Amniotic epithelial cell (primary cell): ENCODE measurements around the gene UROC1.

Experiments
- DNase-seq: peaks from one replicate; pipeline ENCODE4 v3.0.0-alpha.2; 2010; ENCODE audit warnings: low read depth

The UROC1 gene

GRCh38 chr3:126459763-126460127 lies 57.8 kb downstream of the UROC1 start:
- no peak for DNase-seq

DNA sequence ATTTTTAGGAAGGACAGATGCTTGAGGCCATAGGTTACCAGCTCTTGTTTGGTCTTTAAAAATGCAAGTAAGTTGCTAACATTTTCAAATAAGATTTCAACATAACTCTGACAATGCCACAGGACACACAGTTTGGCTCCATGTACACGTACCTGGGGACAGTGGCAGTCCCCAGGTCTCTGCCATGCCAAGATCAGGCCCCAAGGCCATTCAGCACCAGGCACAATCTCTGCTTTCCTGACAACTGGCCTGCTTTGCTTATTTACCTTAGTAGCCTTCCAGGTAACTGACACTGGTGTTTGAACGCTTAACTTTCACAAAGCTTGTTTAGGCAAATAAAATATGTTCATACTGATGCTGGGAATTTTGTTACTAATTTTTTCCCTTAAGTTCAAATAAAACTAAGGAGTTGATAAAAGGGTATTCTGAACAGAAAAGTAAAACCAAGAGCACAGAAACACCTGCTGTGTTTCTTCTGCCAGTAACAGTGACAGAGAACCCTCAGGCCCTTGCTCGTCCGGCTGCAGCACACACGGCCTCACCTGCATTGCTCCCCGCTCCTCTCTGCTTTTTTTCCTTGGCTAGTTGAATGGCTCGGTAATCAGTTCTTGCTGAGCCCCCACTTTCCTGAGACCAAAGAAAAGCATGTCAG lies 58.3 kb downstream of the UROC1 start:
- DNase-seq = no peak

DNA sequence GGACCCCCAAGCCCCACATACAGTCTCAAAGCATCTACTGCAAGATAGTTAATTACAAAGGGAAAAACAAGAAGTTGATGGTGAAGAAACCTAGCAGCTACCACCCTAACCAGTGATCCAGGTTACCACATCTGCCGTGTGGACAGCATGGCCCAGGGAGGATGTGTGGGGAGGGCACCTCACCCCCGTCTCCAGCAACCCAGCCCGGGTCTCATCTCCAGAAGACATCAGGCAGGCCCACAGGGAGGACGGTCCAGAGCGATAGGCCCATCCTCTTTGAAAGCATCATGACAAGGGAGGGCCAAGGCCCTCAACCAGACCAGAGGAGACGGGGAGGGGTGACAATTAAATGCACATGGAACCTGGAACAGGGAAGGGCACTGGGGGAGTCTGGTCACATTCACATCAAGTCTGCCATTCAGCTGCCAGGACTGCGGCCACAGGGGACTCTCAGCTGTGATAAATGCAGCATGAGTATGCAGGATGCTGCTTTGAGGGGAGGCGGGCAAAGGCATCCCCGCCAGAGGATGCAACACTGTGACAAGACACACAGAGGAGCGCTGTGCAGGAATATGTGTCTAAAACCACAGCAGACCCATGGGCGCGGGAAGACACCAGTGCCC lies 60.7 kb downstream of the UROC1 start:
- DNase-seq = no peak

- DNase-seq = no peak
Observed at GRCh38 chr3:126456211-126456610, 61.4 kb downstream of the UROC1 start.

DNA sequence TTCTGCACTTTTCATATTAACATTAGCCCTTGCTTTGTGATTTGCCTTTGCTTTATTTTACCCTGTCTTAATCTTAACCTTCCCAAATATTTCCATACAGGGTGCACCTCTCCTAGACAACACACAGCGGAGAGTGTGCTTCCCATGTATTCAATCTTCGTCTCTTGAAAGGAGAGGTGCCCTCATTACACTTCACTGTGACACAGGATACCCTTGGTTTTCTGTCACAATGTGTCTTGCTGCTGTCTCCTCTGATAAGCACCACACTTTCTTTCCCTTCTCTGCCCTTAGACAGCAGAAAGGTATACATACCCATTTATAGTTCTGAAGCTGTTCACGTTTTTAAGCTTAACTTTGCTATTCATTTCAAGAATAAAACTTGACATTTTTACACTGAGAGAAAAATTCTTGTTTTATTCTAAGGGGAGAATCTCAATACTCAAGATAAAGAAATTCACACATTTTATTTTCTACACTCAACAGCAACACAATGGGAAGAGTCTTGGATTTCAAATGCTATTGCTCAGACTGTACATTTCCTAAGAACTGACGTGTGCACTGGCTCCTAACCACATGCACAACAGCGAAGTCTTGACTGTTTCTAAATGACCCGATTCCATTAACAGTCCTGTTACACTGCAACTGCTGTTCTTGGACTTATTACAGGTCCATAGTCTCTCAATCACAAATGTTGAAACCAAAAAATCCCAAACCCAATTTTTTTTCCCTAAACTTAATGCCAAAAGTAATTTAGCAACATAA lies 63.0 kb downstream of the UROC1 start:
- DNase-seq = no peak

- DNase-seq = no peak
Observed at GRCh38 chr3:126454025-126454424, 63.5 kb downstream of the UROC1 start.

GRCh38 chr3:126452213-126452612 lies 65.4 kb downstream of the UROC1 start:
- no peak for DNase-seq

GRCh38 chr3:126451511-126451910 lies 66.1 kb downstream of the UROC1 start:
- DNase-seq = no peak

DNA sequence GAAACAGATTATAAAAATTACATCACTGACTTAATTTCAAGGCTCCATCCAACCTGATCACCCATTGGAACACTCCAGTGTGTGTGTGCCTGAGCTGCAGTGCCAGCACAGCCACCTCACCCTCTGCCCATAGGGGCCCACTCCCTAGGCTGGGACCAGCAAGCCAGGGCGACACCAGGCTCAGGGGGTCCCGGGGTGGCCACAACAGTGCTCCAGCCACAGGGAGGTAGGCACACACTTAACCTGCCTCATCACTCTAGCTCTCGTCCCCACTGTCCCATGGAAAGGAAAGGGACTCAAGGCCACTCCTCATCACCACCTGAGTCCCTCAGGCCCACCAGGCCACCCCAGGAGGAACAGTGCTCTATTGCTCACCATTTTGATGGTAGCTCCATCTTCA lies 66.8 kb downstream of the UROC1 start:
- no peak for DNase-seq

GRCh38 chr3:126450219-126450618 lies 67.4 kb downstream of the UROC1 start:
- no peak for DNase-seq

DNA sequence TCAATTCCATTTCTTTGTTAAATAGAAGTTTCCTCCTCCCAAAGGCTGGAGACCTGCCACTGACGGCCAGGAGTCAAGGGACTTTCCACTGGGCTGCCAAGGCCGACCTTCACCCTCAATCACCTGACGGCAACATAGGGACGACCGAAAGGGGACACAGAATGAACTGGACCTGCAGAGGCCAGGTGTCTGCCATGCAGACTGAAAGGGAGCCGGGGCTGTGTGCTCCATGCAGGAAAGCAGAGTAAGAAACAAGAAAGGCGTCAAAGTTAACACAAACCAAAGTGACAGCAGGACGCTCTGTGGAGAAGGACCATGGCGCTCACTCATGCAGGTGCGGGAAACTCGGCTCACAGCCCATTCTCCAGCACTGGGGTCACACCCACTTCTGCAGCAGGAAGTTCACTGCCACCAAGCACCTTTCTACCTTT lies 67.9 kb downstream of the UROC1 start:
- no peak for DNase-seq

- no peak for DNase-seq
Observed at GRCh38 chr3:126448893-126449180, 68.7 kb downstream of the UROC1 start.

DNA sequence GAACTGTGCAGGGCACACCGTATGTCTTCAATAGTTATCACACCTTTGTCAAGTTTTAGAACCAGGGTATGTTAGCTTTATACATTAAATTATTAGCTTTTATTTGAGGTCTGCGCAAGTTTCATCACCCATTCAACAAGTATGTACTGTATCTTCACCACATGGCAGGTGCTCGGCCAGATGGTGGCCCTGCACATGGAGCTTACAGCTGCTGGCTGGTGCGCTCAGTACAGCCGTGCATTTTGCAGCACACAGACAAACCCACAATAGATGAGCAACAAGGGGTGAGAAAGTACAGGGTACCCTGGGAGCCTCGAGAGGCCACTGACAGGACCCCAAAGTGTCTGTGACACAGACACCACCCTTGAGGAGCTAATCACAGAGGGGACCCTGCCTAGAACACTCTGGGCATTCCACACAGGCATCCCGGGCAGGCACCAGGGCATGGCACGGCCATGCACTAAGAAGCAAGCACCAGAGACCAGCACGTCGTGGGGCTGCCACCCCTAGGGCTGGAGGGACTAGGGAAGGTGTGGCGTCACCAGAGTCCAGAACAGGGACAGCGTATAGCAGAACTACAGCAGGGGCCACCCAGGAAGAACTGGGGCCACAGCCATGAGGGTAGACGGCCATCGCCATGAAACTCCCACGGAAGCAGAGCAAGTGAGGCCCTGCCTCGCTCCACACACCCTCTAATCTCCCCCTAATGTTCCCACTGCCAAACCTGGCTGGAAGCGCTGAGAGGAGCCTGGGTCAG lies 69.3 kb downstream of the UROC1 start:
- no peak for DNase-seq

GRCh38 chr3:126447456-126448106 lies 70.0 kb downstream of the UROC1 start:
- DNase-seq = no peak

DNA sequence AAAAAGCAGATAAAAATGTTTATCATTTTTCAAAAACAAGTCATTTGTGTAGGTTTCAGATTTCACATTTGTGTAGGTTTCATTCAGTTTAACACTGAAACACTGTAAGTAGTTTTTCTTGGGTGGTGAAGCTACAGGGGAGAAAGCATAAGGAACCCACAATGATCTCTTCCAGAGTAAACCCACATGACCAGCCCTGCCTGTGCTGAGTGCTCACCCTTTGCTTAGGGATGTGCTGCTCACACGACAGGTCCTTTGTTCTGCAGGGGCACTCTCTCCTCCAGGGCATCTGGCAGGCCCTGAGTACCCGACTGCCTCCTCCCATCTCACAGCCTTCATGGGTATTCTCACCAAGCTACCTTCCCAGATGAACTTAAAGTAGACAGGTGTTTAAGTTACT lies 70.8 kb downstream of the UROC1 start:
- DNase-seq = no peak

DNA sequence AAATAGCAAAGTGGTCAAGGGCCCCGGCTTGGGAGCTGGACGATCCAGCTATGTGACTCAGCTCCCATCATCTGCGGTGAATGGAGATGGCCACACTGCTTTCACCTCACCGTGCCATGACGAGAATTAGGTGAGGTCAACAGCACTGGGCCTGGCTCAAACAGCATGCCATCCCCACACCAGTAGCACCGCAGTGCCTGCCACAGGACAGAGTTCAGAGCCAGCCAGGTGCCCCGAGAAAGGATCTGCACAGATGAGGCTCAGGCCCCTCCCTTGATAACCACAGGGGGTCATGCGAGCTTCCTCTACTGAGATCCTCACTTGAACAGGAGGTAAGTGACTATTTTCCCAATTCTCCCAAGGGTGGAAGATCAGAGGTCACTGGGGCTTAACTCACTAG lies 71.3 kb downstream of the UROC1 start:
- no peak for DNase-seq

DNA sequence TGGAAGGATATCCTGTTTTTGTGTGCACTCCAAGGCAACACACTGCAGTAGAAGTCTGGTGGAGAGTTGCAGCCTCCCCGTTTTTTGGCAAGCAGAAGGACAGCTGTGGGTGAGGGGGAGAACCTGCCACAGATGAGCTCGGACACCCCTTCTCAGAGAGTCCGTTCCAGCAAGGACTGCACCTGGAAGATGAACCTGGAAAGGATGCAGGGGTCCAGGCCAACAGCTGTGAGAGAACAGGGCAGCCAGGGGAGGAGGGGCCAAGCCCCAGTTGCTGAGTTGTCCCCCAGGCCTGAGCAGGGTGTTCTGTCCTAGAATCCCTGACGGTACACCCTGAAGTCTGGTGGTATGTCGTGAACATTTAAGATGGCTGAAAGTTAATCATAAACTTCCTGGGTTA lies 72.1 kb downstream of the UROC1 start:
- DNase-seq = no peak

DNA sequence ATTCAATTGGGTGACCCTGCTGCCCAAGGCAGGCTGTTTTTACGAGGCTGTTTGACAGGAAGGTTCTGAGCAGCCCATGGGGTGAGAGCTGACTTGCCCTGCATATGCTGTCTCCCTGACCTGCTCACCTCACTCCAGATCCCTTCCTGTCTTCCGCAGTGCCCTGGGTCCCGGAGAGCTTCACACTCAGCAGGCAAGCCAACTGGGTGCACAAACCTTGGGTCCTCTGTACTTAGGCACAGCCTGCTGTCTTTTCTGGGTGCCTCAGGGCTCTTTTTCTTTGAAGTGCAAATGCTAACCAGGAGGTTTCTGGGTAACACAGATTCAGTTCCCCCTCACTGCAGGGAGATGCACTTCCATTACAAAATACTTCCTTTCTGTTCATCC lies 74.7 kb downstream of the UROC1 start:
- no peak for DNase-seq

DNA sequence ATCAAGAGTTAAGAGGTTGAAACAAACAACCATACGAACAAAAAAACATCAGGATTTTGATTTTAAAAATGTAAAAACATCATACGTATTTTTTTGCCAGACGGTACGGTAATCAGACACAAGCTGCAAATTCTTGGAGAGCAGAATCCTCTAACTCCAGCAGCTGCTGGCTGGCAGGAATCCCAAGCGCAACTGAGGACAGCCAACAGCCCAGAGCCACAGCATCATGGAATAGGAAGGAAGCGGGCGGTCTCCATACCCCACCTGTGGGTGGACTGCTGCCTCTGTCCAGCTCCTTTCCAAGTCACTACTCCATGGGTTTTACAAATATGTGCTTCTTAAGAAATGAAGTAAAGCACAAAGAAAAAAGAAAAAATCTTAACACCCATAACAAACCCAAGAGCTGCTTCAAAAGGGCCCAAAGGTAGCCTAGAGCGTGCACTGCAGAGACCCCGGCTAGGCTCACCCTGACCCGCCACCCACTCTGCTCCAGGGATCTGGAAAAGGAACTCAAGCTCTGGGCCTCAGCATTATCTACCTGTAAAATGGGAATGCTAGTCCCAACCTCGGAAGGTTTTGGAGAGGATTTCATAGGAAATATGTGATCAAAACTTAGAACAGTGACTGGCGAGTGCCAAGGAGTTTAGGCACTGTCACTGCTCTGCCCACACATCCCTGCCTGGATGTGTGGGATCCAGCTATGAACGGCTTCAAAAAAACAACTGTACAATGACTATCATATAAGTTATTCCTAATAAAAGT lies 75.3 kb downstream of the UROC1 start:
- no peak for DNase-seq

GRCh38 chr3:126441256-126441880 lies 76.2 kb downstream of the UROC1 start:
- no peak for DNase-seq

- no peak for DNase-seq
Observed at GRCh38 chr3:126440709-126440995, 76.9 kb downstream of the UROC1 start.
